A673 (cell line): Measurements from ENCODE around the gene TXNRD2. TPM values are rescaled to one million over a fixed set of nuclear protein-coding genes. Genes with fewer than 3 reads are reported as not detected.

ENCODE experiments used
- BruUV-seq: library from RNA; stranded (reverse); fragments of 400-500 nt; replicated peaks from 2 replicates; lab custom pipeline; 2021; lab: Mats Ljungman, UMichigan
- CTCF ChIA-PET: fragments of 300-600 bp; sonication (Branson Sonifier 250); formaldehyde crosslinking; loops from one replicate; lab custom pipeline; 2022; ENCODE audit warnings: antibody characterized with exemption; lab: Charles Lee
- POLR2A ChIA-PET: fragments of 300-600 bp; sonication (Branson Sonifier 250); formaldehyde crosslinking; loops from one replicate; lab custom pipeline; 2022; ENCODE audit warnings: antibody characterized with exemption; ENCODE audit not compliant: low non-redundant PET; lab: Charles Lee
- DNase-seq: peaks from one replicate; pipeline ENCODE4 v3.0.0-alpha.2; 2015; ENCODE audit warnings: low spot score
- H3K27ac ChIP-seq: fragments of 200-600 bp; sonication (generic); 2 replicates; pipeline ENCODE4 v1.5.1; 2016; ENCODE audit warnings: mixed run types, low read depth, mild to moderate bottlenecking, mixed read lengths, antibody characterized with exemption, low read length; ENCODE audit not compliant: poor library complexity, severe bottlenecking
- H3K27me3 ChIP-seq: fragments of 200-600 bp; sonication (generic); replicated peaks from 2 replicates; pipeline ENCODE4 v1.6.1; 2017; ENCODE audit warnings: mixed run types, low read depth, mild to moderate bottlenecking, mixed read lengths, antibody characterized with exemption, low read length; ENCODE audit not compliant: insufficient read depth, poor library complexity
- H3K36me3 ChIP-seq: fragments of 200-600 bp; sonication (generic); 2 replicates; pipeline ENCODE4 v1.6.1; 2016; ENCODE audit warnings: mixed run types, mild to moderate bottlenecking, mixed read lengths, antibody characterized with exemption, low read length; ENCODE audit not compliant: insufficient read depth, poor library complexity, severe bottlenecking
- H3K4me1 ChIP-seq: fragments of 200-600 bp; sonication (generic); 2 replicates; pipeline ENCODE4 v1.6.1; 2017; ENCODE audit warnings: mixed run types, mild to moderate bottlenecking, mixed read lengths, antibody characterized with exemption, low read length; ENCODE audit not compliant: insufficient read depth, poor library complexity, severe bottlenecking
- H3K4me3 ChIP-seq: fragments of 200-600 bp; sonication (generic); 2 replicates; pipeline ENCODE4 v1.5.1; 2016; ENCODE audit warnings: low read depth, mixed run types, mild to moderate bottlenecking, mixed read lengths, low read length; ENCODE audit not compliant: poor library complexity, severe bottlenecking
- H3K9me3 ChIP-seq: fragments of 200-600 bp; sonication (generic); 2 replicates; pipeline ENCODE4 v1.6.1; 2016; ENCODE audit warnings: mixed run types, low read depth, mild to moderate bottlenecking, mixed read lengths, antibody characterized with exemption, low read length; ENCODE audit not compliant: poor library complexity, severe bottlenecking
- CTCF ChIP-seq: fragments of 300-800, 200-600 bp; sonication (generic); conservative IDR thresholded peaks from 2 replicates; pipeline ENCODE4 v1.5.1; 2017; ENCODE audit warnings: low read depth, mild to moderate bottlenecking, antibody characterized with exemption, low read length, moderate library complexity, mixed read lengths
- EZH2 ChIP-seq: fragments of 200-600 bp; sonication (generic); IDR thresholded peaks from 2 replicates; pipeline ENCODE4 v1.6.1; 2017; ENCODE audit warnings: borderline replicate concordance, low read depth, mild to moderate bottlenecking, mixed read lengths, antibody characterized with exemption, low read length; ENCODE audit not compliant: poor library complexity, severe bottlenecking
- intact Hi-C: fragments of 100-400 bp; cut with micrococcal nuclease; formaldehyde crosslinking; loops from one replicate; pipeline ENCODE4 v1.10.0; 2022; ENCODE audit not compliant: unreplicated experiment
- total RNA-seq: library from RNA; stranded (reverse); gene quantifications from 2 replicates; pipeline ENCODE4 v1.2.3, GENCODE V29; 2021

TXNRD2 gene
- total RNA-seq, 1 experiment from 2014 or later, result 32.6 TPM

GRCh38 chr22:19866665-19867009 lies 75.0 kb downstream of the TXNRD2 start:
- CTCF ChIA-PET, result no interaction called here
- no TSS peak for BruUV-seq
- POLR2A ChIA-PET, result no interaction called here
- no peaks in the 10 kb centered on the region for H3K9me3 ChIP-seq
- H3K4me1 ChIP-seq, result no peaks in the 10 kb centered on the region
- H3K4me3 ChIP-seq, result no peak overlapping the region
- no peaks in the 10 kb centered on the region for H3K36me3 ChIP-seq
- no peak overlapping the region for H3K27ac ChIP-seq
- TF ChIP-seq CTCF, result no peak
- no peak for TF ChIP-seq EZH2
- no peaks in the 10 kb centered on the region for H3K27me3 ChIP-seq
- no peak for DNase-seq
- intact Hi-C loops, result no loop called here

GRCh38 chr22:19865141-19865829 lies 76.3 kb downstream of the TXNRD2 start:
- no peak overlapping the region for H3K27ac ChIP-seq
- no peaks in the 10 kb centered on the region for H3K4me1 ChIP-seq
- DNase-seq, result no peak
- no peaks in the 10 kb centered on the region for H3K36me3 ChIP-seq
- TF ChIP-seq EZH2, result no peak
- no peak for TF ChIP-seq CTCF
- H3K9me3 ChIP-seq, result no peaks in the 10 kb centered on the region
- no peak overlapping the region for H3K4me3 ChIP-seq
- ChIA-PET CTCF (no interaction called here), POLR2A (no interaction called here)
- intact Hi-C loops, result no loop called here
- no peaks in the 10 kb centered on the region for H3K27me3 ChIP-seq
- BruUV-seq, result no TSS peak

GRCh38 chr22:19864538-19865106 lies 77.0 kb downstream of the TXNRD2 start:
- Histone ChIP-seq H3K27ac (no peak overlapping the region), H3K36me3 (no peaks in the 10 kb centered on the region), H3K27me3 (no peaks in the 10 kb centered on the region), H3K9me3 (no peaks in the 10 kb centered on the region), H3K4me1 (no peaks in the 10 kb centered on the region), H3K4me3 (no peak overlapping the region)
- ChIA-PET CTCF (no interaction called here), POLR2A (no interaction called here)
- TF ChIP-seq CTCF (no peak), EZH2 (no peak)
- no peak for DNase-seq
- no TSS peak for BruUV-seq
- intact Hi-C loops, result no loop called here
